ENCODE results near the gene PPARG.

The PPARG gene

GRCh38 chr3:12428126-12428525 is 139.3 kb downstream of the PPARG start:
- no peak for DNase-seq (ENCODE audit: extremely low read depth, low read depth)
- no peak for TF ChIP-seq CTCF (IDR thresholded peaks at IDR 0.05; ENCODE audit: low read depth, low read length)

- TF ChIP-seq CTCF (IDR thresholded peaks at IDR 0.05; ENCODE audit: low read depth, low read length), result no peak
- DNase-seq (ENCODE audit: extremely low read depth, low read depth), result no peak
These were observed 141.2 kb downstream of the PPARG start for GRCh38 chr3:12430086-12430485.

- no peak for DNase-seq (ENCODE audit: extremely low read depth, low read depth)
- no peak for TF ChIP-seq CTCF (IDR thresholded peaks at IDR 0.05; ENCODE audit: low read depth, low read length)
These were observed 145.0 kb downstream of the PPARG start for GRCh38 chr3:12433823-12434222.

- peak; percentile 8 for DNase-seq (ENCODE audit: extremely low read depth, low read depth)
- no peak for TF ChIP-seq CTCF (IDR thresholded peaks at IDR 0.05; ENCODE audit: low read depth, low read length)
These were observed 147.8 kb downstream of the PPARG start for GRCh38 chr3:12436514-12437220.

- no peak for DNase-seq (ENCODE audit: extremely low read depth, low read depth)
- no peak for TF ChIP-seq CTCF (IDR thresholded peaks at IDR 0.05; ENCODE audit: low read depth, low read length)
These were observed 148.3 kb downstream of the PPARG start for GRCh38 chr3:12437221-12437605.

GRCh38 chr3:12437861-12438260 is 149.0 kb downstream of the PPARG start:
- no peak for TF ChIP-seq CTCF (IDR thresholded peaks at IDR 0.05; ENCODE audit: low read depth, low read length)

GRCh38 chr3:12438318-12438717 is 149.4 kb downstream of the PPARG start:
- DNase-seq (ENCODE audit: extremely low read depth, low read depth), result no peak
- TF ChIP-seq CTCF (IDR thresholded peaks at IDR 0.05; ENCODE audit: low read depth, low read length), result no peak

More at GRCh38 chr3:12437861-12438260, 149.0 kb downstream of the PPARG start:
- DNase-seq (ENCODE audit: extremely low read depth, low read depth), result no peak

Data from AG09319 (cell line).